HG02981 (cell line): Measurements from ENCODE around the gene HOPX.
"Not testable (repeated sequence)": the region's sequence is repeated elsewhere in the genome, so short reads cannot be mapped to it uniquely, and the experiment has no call there.

Source experiments
- ATAC-seq: cut with Tn5 transposase; IDR thresholded peaks from one replicate; pipeline ENCODE4 v1.9.1; 2021; ENCODE audit warnings: mild to moderate bottlenecking, moderate library complexity; ENCODE audit not compliant: unreplicated experiment

HOPX gene

GRCh38 chr4:56630876-56631666 is 50.0 kb downstream of the HOPX start:
- ATAC-seq = no peak

DNA sequence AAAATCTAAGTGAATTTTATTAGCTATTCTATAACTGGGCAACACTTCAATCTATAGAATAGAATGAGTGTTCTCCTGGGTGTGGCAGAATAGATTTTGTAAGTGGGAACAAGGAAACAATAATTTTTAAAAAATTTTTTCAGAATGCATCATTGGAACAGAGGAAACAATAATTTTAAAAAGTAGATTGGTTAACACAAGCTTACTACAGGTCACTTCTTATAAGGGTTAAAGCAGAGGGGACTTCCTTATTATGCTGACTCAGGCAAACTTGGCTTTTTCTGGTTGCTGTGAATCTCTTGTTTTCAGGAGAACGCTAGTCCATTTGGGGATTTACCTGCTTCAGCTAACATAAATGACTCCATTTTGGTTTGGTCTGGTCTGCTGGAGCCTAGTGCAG is 52.5 kb downstream of the HOPX start:
- no peak for ATAC-seq

DNA sequence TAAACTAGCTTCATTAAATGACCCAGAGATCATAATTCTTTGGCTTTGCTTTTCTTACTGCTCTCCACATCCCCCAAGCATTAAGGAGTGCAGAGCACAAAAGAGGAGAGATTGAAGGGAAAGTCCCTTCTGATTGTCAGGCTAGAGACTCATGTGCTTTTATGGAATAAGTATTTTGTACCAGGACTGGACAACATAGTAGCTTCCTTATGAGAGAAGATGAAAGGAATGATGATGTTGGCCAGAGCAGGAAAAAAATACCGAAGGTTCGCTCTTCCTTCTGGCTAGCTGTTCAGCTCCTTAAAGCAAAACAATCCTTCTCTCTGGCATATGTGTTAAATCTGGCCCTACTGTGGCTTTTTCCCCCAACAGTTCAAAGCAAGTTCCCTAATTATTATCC is 53.1 kb downstream of the HOPX start:
- no peak for ATAC-seq

GRCh38 chr4:56627375-56627774 is 53.7 kb downstream of the HOPX start:
- ATAC-seq = no peak

GRCh38 chr4:56626963-56627362 is 54.1 kb downstream of the HOPX start:
- ATAC-seq = no peak

GRCh38 chr4:56626420-56626819 is 54.7 kb downstream of the HOPX start:
- ATAC-seq = no peak

DNA sequence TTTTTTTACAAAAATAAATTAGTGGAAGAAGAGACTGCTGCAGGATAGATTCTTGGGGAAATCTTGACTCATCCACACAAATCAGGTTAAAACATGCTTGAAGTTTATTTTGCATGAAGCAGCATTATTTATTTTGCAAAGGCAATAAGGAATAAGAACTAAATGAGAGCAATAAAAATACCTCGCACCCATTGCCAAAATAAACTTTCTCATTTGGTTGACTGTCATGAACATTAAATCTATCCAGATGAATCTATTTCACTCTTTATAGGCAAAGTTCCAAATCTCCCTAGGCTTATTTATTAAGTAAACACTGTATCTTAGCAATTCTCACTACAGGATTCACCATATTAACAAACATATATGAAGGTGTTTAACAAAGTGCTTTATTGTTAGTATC is 58.9 kb downstream of the HOPX start:
- ATAC-seq = no peak

- ATAC-seq = no peak
These were observed 61.3 kb downstream of the HOPX start for GRCh38 chr4:56619816-56620215.

DNA sequence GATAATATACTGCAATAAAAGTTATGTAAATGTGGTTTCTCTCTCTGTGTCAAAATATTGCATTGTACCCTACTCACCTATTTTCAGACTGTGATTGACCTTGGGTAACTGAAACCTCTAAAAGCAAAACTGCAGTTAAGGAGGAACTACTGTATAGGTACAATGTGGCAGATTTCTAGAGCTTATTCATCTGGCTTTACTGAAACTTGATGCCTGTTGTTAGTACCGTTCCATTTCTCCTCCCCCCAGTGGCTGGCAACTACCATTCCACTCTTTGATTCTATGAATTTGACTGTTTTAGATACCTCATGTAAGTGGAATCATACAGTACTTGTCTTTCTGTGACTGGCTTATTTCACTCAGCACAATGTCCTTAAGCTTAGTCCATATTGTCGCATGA is 61.9 kb downstream of the HOPX start:
- ATAC-seq = no peak

GRCh38 chr4:56618734-56619133 is 62.4 kb downstream of the HOPX start:
- ATAC-seq = no peak

GRCh38 chr4:56613101-56613862 is 67.8 kb downstream of the HOPX start:
- ATAC-seq = no peak

DNA sequence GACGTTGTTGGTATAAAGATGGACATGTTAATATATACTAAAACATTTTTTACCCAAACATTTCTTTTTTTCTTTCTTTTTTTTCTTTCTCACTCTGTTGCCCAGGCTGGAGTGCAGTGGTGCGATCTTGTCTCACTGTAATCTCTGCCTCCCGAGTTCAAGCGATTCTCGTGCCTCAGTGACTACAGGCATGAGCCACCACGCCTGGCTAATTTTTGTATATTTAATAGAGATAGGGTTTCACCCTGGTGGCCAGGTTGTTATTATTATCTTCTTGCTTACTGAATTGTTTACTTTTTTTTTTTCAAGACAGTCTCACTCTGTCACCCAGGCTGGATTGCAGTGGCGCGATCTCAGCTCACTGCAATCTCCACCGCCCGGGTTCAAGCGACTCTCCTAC is 68.8 kb downstream of the HOPX start:
- no peak for ATAC-seq

- no peak for ATAC-seq
These were observed 69.6 kb downstream of the HOPX start for GRCh38 chr4:56611501-56611900.

GRCh38 chr4:56610170-56610569 is 70.9 kb downstream of the HOPX start:
- not testable (repeated sequence) for ATAC-seq

DNA sequence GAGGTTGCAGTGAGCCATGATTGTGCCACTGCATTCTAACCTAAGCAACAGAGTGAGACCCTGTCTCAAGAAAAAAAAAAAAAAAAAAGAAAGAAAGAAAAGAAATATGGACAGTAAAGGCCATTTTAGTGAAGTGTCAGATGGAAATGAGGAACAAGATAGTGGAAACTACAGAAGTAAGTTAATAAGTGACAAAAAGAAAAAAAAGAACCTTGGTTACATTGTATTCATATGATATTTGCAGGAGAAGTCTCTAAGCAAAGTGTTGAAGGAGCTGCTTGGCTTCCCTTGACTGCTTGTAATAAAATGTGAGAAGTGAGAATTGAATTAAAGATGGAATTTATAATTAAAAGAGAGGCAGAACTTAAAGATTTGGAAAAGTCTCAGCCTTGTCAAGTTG is 73.2 kb downstream of the HOPX start:
- no peak for ATAC-seq

DNA sequence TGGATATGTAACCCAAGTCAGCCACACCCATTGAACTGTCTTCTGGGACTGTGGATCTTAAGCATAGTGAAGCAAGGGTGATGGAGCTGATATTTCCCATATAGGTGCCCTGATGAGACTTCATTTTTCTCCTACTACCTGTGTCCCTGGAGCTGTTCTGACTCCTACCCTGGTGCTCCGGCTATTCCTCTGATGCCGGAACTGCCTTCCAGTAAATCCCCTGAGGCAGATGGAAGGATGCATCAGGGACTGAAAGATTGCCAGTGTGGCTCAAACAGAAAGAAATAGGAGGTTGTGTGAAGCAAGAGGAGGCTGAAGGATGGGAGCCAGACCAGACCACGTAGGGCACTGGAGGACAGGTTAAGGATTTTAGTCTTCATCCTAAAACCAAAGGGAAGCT is 74.7 kb downstream of the HOPX start:
- ATAC-seq = no peak

DNA sequence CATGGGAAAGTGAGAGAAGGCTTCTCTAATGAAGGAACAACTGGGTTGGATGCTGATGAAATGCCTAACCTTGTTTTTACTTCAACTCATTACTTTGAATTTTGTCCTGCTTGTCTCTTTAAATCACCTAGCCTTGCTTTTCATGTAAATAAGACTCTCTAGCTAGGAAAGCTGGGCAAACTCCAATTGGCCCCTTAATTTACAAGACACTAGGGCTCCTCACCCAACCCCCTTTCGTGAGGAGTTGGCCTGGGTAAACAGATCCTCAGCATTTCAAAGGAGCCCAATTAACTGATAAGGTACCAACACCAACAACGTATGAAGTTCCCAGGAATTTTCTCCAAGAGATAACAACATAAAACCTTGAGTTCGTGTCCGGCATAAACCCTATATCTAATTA is 75.6 kb downstream of the HOPX start:
- not testable (repeated sequence) for ATAC-seq

- no peak for ATAC-seq
These were observed 77.8 kb downstream of the HOPX start for GRCh38 chr4:56603297-56603696.
